GM12864 (cell line): ENCODE results near the gene OPN1SW.

Source experiments
- DNase-seq: peaks from one replicate; pipeline ENCODE4 v3.0.0-alpha.2; 2011; ENCODE audit warnings: low read depth
- H3K4me3 ChIP-seq: 2 replicates; pipeline ENCODE4 v1.5.1; 2011; ENCODE audit warnings: mild to moderate bottlenecking, low read depth, low read length, control low read depth
- CTCF ChIP-seq: IDR thresholded peaks from 2 replicates; pipeline ENCODE4 v1.5.1; 2011; ENCODE audit warnings: low read depth, mild to moderate bottlenecking, moderate library complexity, low read length, control low read depth, inconsistent platforms; ENCODE audit errors: missing control alignments

The OPN1SW gene

GRCh38 chr7:128737441-128737840 is 38.2 kb downstream of the OPN1SW start:
- H3K4me3 ChIP-seq: no peak overlapping the region
- no peak for TF ChIP-seq CTCF
- no peak for DNase-seq

GRCh38 chr7:128735436-128735835 is 40.2 kb downstream of the OPN1SW start:
- no peak overlapping the region for H3K4me3 ChIP-seq
- no peak for DNase-seq
- TF ChIP-seq CTCF: no peak

- no peak overlapping the region for H3K4me3 ChIP-seq
- no peak for TF ChIP-seq CTCF
- DNase-seq: no peak
Measured at GRCh38 chr7:128734890-128735289, 40.7 kb downstream of the OPN1SW start.

GRCh38 chr7:128733278-128733645 is 42.3 kb downstream of the OPN1SW start:
- no peak for TF ChIP-seq CTCF
- no peak for DNase-seq
- no peak overlapping the region for H3K4me3 ChIP-seq

GRCh38 chr7:128732521-128733277 is 42.9 kb downstream of the OPN1SW start:
- TF ChIP-seq CTCF: no peak
- no peak overlapping the region for H3K4me3 ChIP-seq
- DNase-seq: no peak

- no peak for DNase-seq
- no peak for TF ChIP-seq CTCF
- H3K4me3 ChIP-seq: no peak overlapping the region
Measured at GRCh38 chr7:128731184-128731583, 44.4 kb downstream of the OPN1SW start.

GRCh38 chr7:128729494-128729893 is 46.1 kb downstream of the OPN1SW start:
- DNase-seq: no peak
- TF ChIP-seq CTCF: no peak
- H3K4me3 ChIP-seq: no peak overlapping the region
